ENCODE measurements around the gene ERCC8.

Gene ERCC8

DNA sequence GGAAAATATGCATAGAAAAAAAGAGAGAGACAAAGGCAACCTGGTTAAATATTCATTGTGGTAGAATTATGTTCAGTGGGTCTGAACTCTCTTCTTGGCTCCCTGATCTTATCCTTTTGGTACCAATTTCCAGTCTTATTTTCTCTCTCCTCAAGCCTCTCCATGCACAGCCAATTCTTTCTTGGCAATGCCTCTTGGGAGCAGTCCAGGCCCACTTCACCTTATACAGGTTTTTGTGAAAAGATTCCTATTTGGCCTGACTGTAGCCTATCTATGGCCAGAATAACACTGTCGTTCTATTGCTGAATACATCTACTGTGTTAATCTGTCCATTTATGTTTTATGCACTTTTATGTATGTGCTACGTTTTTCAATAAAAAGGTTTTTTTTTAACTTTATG is 103.5 kb downstream of the ERCC8 start:
- DNase-seq: peak in 1 of 56 donors; percentile 14

DNA sequence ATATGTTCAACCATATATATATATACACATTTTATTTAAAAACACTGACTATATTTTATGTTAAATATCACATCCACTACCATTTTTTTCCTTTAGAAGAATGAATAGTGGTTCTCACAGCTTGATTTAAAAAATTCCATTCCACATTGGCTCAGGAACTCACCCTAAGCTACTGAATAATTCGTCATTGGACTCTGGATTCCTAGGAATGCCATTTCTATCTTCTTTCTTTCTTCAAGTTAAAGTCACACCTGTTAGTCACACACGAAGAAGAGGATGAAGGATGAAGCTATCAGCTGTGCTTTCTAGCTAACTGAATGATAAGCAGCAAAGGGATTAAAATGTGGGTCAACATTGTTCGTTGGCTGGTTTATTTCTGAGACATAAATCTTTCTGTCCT is 108.7 kb downstream of the ERCC8 start:
- DNase-seq: no peak

DNA sequence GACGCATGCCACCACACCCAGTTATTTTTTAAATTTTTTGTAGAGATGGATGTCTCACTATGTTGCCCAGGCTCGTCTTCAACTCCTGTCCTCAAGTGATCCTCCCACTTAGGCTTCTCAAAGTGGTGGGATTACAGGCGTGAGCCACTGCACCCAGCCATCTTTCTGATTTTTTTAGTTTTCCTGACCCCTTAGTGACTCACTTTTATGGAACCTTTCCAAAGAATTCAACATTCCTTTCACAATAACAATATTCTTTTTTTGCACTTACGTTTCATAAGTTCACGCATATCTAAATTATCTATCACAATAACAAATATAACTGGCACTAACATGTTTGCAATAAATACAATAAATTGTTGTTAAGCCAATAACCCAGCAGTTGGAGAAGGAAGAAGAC is 109.3 kb downstream of the ERCC8 start:
- no peak for DNase-seq

DNA sequence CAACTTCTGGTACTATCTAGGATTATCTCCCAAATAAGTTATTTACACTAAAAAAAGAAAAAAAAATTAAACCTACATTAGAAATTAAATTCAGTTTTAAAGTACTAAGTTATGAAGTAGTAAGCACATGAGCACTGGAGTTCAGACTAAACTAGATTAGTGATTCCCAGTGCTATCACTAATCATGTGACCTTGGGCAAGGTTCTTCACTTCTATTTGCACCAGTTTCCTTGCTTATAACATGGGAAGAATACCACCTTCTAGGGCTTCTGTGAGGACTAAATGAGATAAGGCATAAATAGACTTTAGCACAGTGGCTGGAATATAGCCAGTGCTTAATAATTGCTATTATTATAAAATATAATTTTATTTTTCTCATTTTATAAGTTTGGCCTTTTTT is 111.3 kb downstream of the ERCC8 start:
- DNase-seq: no peak

DNA sequence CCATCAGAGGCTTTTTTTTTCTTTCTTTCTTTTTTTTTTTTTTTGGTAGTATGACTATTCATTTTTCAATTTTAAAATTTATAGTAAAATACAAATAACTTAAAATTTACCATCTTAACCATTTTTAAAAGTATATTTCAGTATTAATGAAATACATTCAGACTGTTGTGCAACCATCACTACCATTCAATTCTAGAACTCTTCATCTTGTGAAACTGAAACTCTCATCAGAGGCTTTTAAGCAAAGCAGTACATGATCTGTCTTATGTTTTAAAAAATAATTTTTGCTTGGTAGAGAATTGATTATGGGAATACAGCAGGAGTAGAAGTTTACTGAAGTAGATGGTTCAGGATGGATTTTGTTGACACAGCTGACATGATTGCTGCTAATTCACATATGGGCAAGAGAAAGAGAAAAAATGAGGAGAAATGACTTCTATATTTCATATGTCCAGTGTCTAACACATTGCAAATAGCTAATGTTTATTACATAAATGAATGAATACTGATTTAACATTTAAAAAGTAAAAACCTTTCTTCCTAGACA is 114.2 kb downstream of the ERCC8 start:
- DNase-seq: no peak

DNA sequence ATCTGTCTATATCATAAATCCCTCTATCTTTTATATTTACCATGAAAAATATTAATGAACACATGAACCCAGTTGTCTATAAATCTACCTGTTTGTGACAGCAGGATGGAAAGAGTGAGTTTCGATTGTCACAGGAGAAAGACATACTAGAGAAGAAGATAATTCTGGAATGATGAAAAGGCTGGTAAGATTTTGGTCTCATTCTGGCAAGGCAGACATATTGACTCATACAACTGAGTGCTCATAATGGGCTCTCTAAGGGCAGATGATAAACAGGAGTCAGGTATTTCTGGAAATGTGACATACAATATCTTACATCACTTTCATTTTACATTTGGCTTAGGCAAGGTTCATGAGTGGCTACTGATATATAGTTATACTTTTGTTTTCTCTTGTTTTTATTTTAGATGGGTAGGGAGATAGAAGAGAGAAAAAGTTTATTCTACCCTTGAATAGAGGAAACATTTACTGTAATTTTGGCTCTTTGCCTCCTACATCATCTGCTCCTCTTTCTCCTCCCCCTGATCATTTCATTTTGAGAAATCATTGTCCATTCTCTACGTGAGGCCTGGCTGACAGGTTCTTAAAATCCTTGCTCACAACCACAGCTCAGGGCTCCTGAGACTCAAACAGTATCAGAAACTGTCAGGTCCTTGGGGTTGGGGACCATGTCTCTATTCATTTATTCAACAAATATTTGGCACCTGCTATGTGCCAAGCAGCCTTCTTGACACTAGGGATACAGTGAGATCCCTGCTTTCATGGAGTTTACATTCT is 115.2 kb downstream of the ERCC8 start:
- DNase-seq: no peak

DNA sequence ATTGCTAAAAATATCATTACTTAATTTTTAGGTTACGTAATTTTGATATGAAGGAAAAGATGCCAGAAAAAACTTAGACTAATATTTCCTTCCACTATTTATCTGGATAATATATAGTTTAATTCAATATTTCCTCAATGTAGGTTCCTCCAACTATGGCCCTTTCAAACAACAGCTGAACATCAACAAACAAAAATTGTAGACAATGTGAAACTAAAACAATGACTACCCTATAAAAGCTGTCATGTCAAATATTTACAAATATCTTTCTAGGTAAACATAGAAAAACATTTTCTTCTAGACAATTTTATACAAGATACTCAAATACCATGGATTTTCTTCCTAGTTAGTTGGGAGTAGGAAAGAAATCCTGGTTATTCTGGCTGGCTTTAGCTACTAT is 117.7 kb downstream of the ERCC8 start:
- DNase-seq: no peak

DNA sequence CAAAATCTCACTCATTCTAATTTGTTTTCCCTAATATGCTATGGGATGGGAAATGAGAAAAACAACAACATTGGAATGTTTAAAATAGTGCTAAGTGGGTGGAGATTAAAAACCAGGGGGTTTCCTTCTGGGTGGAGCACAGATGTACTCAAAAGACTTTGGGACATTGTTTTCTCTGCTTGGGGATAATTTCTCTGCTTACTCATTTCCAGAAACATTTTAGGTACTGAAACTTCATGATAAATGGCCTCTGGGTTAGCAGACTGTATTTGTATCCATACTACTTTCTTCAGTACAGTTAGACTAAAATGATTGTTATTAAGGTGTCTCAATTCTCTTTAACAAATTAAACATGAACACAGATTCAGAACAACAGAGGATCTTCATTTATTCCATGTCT is 118.2 kb downstream of the ERCC8 start:
- no peak for DNase-seq
